IMR-90 (cell line): ENCODE measurements around the gene TENM4. TPM values are rescaled to one million over a fixed set of nuclear protein-coding genes. Genes with fewer than 3 reads are reported as not detected.

Source experiments
- ATAC-seq: fragments of 200-7000 bp; cut with Tn5 transposase; 2 replicates; pipeline ENCODE4 v1.9.1; 2020; ENCODE audit warnings: low read depth, mild to moderate bottlenecking, moderate library complexity
- BruUV-seq: library from RNA; stranded (reverse); fragments of 400-500 nt; replicated peaks from 2 replicates; lab custom pipeline; 2021; lab: Mats Ljungman, UMichigan
- CTCF ChIA-PET: fragments of 300-600 bp; formaldehyde crosslinking; extraction: SDS; loops from one replicate; lab custom pipeline; 2021; ENCODE audit warnings: antibody characterized with exemption; lab: Yijun Ruan, JAX
- POLR2A ChIA-PET: fragments of 300-600 bp; sonication (Branson Sonifier 250); formaldehyde crosslinking; loops from one replicate; lab custom pipeline; 2022; ENCODE audit warnings: antibody characterized with exemption; ENCODE audit not compliant: unreplicated experiment; lab: Charles Lee
- DNase-seq: peaks from one replicate; pipeline ENCODE4 v3.0.0; 2013
- H2AFZ ChIP-seq: replicated peaks from 2 replicates; pipeline ENCODE3; 2013; ENCODE audit warnings: low read length, mild to moderate bottlenecking; ENCODE audit not compliant: poor library complexity
- H2AK5ac ChIP-seq: 2 replicates; pipeline ENCODE4 v1.6.1; 2013; ENCODE audit warnings: low read depth, low read length, inconsistent platforms
- H2AK9ac ChIP-seq: replicated peaks from 2 replicates; pipeline ENCODE3; 2013; ENCODE audit warnings: mild to moderate bottlenecking, low read depth, low read length, moderate library complexity; ENCODE audit not compliant: poor library complexity
- H2BK120ac ChIP-seq: 2 replicates; pipeline ENCODE4 v1.6.1; 2013; ENCODE audit warnings: low read depth, low read length, inconsistent platforms
- H2BK15ac ChIP-seq: 3 replicates; pipeline ENCODE4 v1.6.1; 2013; ENCODE audit warnings: low read depth, low read length, inconsistent platforms
- H2BK20ac ChIP-seq: 2 replicates; pipeline ENCODE4 v1.6.1; 2013; ENCODE audit warnings: low read depth, mild to moderate bottlenecking, inconsistent platforms, low read length, moderate library complexity
- H2BK5ac ChIP-seq: 2 replicates; pipeline ENCODE4 v1.6.1; 2013; ENCODE audit warnings: mild to moderate bottlenecking, low read depth, low read length, inconsistent platforms; ENCODE audit not compliant: poor library complexity, severe bottlenecking
- H3K14ac ChIP-seq: replicated peaks from 2 replicates; pipeline ENCODE4 v1.6.1; 2013; ENCODE audit warnings: low read depth, low read length, inconsistent platforms
- H3K18ac ChIP-seq: 2 replicates; pipeline ENCODE4 v1.6.1; 2013; ENCODE audit warnings: low read depth, low read length, control low read depth
- H3K23ac ChIP-seq: 2 replicates; pipeline ENCODE4 v1.6.1; 2013; ENCODE audit warnings: low read depth, low read length, inconsistent platforms
- H3K27ac ChIP-seq: 2 replicates; pipeline ENCODE4 v1.5.1; 2013; ENCODE audit warnings: mild to moderate bottlenecking, control low read depth, low read length; ENCODE audit not compliant: insufficient read depth
- H3K27me3 ChIP-seq: 2 replicates; pipeline ENCODE4 v1.6.1; 2013; ENCODE audit warnings: low read length; ENCODE audit not compliant: control insufficient read depth, insufficient read depth
- H3K36me3 ChIP-seq: 2 replicates; pipeline ENCODE4 v1.6.1; 2013; ENCODE audit warnings: low read length, mixed read lengths; ENCODE audit not compliant: control insufficient read depth, insufficient read depth
- H3K4ac ChIP-seq: 2 replicates; pipeline ENCODE4 v1.6.1; 2013; ENCODE audit warnings: low read depth, low read length, inconsistent platforms
- H3K4me1 ChIP-seq: 2 replicates; pipeline ENCODE4 v1.6.1; 2013; ENCODE audit warnings: low read length, mixed read lengths; ENCODE audit not compliant: control insufficient read depth, insufficient read depth
- H3K4me2 ChIP-seq: 2 replicates; pipeline ENCODE4 v1.6.1; 2013; ENCODE audit warnings: low read depth, mild to moderate bottlenecking, control low read depth, low read length, moderate library complexity
- H3K4me3 ChIP-seq: 2 replicates; pipeline ENCODE4 v1.5.1; 2013; ENCODE audit warnings: low read depth, mild to moderate bottlenecking, control low read depth, low read length, moderate library complexity; ENCODE audit not compliant: insufficient read depth
- H3K56ac ChIP-seq: 2 replicates; pipeline ENCODE4 v1.6.1; 2013; ENCODE audit warnings: low read length, inconsistent platforms; ENCODE audit not compliant: insufficient read depth; ENCODE audit errors: extremely low read depth
- H3K79me1 ChIP-seq, 2 experiments: 2 replicates each; pipeline ENCODE4 v1.6.1; 2013; ENCODE audit warnings: low read length in 2 of 2, inconsistent platforms in 1 of 2, low read depth in 1 of 2
- H3K9ac ChIP-seq: 2 replicates; pipeline ENCODE4 v1.6.1; 2013; ENCODE audit warnings: low read depth, low read length, control low read depth
- H3K9me1 ChIP-seq: 2 replicates; pipeline ENCODE4 v1.6.1; 2013; ENCODE audit warnings: low read length, inconsistent platforms; ENCODE audit not compliant: insufficient read depth
- H3K9me3 ChIP-seq: 2 replicates; pipeline ENCODE4 v1.6.1; 2013; ENCODE audit warnings: low read length; ENCODE audit not compliant: control insufficient read depth, insufficient read depth
- H4K20me1 ChIP-seq: 2 replicates; pipeline ENCODE4 v1.6.1; 2013; ENCODE audit warnings: low read length, inconsistent platforms; ENCODE audit not compliant: insufficient read depth
- H4K5ac ChIP-seq: 2 replicates; pipeline ENCODE4 v1.6.1; 2013; ENCODE audit warnings: mild to moderate bottlenecking, low read depth, low read length, control low read depth
- H4K8ac ChIP-seq, 2 experiments: 2 replicates each; pipeline ENCODE4 v1.6.1; 2013; ENCODE audit warnings: low read depth in 2 of 2, low read length in 2 of 2, control low read depth in 1 of 2, inconsistent platforms in 1 of 2
- H4K91ac ChIP-seq: 2 replicates; pipeline ENCODE4 v1.6.1; 2013; ENCODE audit warnings: low read depth, low read length, inconsistent platforms; ENCODE audit not compliant: insufficient read depth
- BHLHE40 ChIP-seq: fragments of 150-350 bp; IDR thresholded peaks from 2 replicates; pipeline ENCODE4 v1.6.1; 2016; ENCODE audit warnings: mild to moderate bottlenecking, low read depth, low read length
- CTCF ChIP-seq: conservative IDR thresholded peaks from 2 replicates; pipeline ENCODE4 v1.5.1; 2012; ENCODE audit warnings: mild to moderate bottlenecking, low read depth, low read length, improper control_type of control experiment
- MAZ ChIP-seq: IDR thresholded peaks from 2 replicates; pipeline ENCODE4 v1.6.1; 2012; ENCODE audit warnings: low read depth, mild to moderate bottlenecking, low read length, improper control_type of control experiment, moderate library complexity, borderline replicate concordance
- POLR2A ChIP-seq: IDR thresholded peaks from 2 replicates; pipeline ENCODE4 v1.6.1; 2012; ENCODE audit warnings: mild to moderate bottlenecking, low read depth, low read length
- RAD21 ChIP-seq: IDR thresholded peaks from 2 replicates; pipeline ENCODE4 v1.6.1; 2012; ENCODE audit warnings: low read length, improper control_type of control experiment
- RCOR1 ChIP-seq: IDR thresholded peaks from 2 replicates; pipeline ENCODE4 v1.6.1; 2012; ENCODE audit warnings: mild to moderate bottlenecking, low read length, improper control_type of control experiment; ENCODE audit not compliant: insufficient replicate concordance
- RFX5 ChIP-seq: IDR thresholded peaks from 2 replicates; pipeline ENCODE4 v1.8.0; 2012; ENCODE audit warnings: low read depth, mild to moderate bottlenecking, low read length, moderate library complexity
- SMC3 ChIP-seq: fragments of 150-350 bp; IDR thresholded peaks from 2 replicates; pipeline ENCODE4 v1.6.1; 2016; ENCODE audit warnings: low read depth, mild to moderate bottlenecking, antibody characterized with exemption, low read length, moderate library complexity
- WGBS, 2 experiments: methylation state at CpG; one replicate each; pipeline versions ENCODE4 v1.1.5 to v1.1.7; 2013; ENCODE audit warnings: missing lambda C conversion rate in 2 of 2; ENCODE audit not compliant: insufficient read length in 1 of 2; ENCODE audit errors: extremely low coverage in 2 of 2; 5-methylcytosine and 5-hydroxymethylcytosine counted together
- dilution Hi-C: fragments of 300-500 bp; cut with HindIII; formaldehyde crosslinking; loops from one replicate; pipeline ENCODE4 v1.14.3; 2018; ENCODE audit warnings: low sequenced_read_pairs; ENCODE audit not compliant: unreplicated experiment
- in situ Hi-C: fragments of 300-500 bp; cut with MboI; formaldehyde crosslinking; loops from 3 replicates; pipeline ENCODE4 v1.14.3; 2019; ENCODE audit warnings: low sequenced_read_pairs, inconsistent platforms, mixed read lengths
- intact Hi-C: fragments of 100-400 bp; cut with micrococcal nuclease; formaldehyde crosslinking; loops from 2 replicates; pipeline ENCODE4 v1.10.0; 2022
- polyA plus RNA-seq, 3 experiments: library from polyadenylated mRNA; depleted of rRNA; stranded (reverse); fragments of >200 nt; gene quantifications; 2 replicates each; pipeline ENCODE4 v1.2.3, GENCODE V29; 2012; ENCODE audit warnings: low replicate concordance in 1 of 3
- total RNA-seq: library from RNA; depleted of rRNA; stranded (reverse); fragments of >200 nt; gene quantifications from 2 replicates; pipeline ENCODE4 v1.2.3, GENCODE V29; 2012
- TF ChIP-seq, protein P1 (sequence below): fragments of 150-350 bp; IDR thresholded peaks from 2 replicates; pipeline ENCODE4 v1.6.1; 2017; ENCODE audit warnings: mild to moderate bottlenecking, antibody characterized with exemption, low read length, low read depth

The TENM4 gene
- total and polyA plus RNA-seq, 2 of the 4 experiments (the other 2 are of a cell fraction): 7.4 to 9.0 TPM

- peaks cover 5% of the 10 kb centered on the region for H3K9me3 ChIP-seq
- no peak overlapping the region for H4K91ac ChIP-seq
- H2BK20ac ChIP-seq: no peak overlapping the region
- no peak overlapping the region for H3K18ac ChIP-seq
- H3K9me1 ChIP-seq: no peaks in the 10 kb centered on the region; the same call in 1 of the 2 replicates
- H4K5ac ChIP-seq: no peak overlapping the region
- H2AFZ ChIP-seq: no peak overlapping the region
- no peak overlapping the region for H2AK9ac ChIP-seq
- no peak overlapping the region for H3K14ac ChIP-seq
- H3K36me3 ChIP-seq: no peaks in the 10 kb centered on the region
- TF ChIP-seq, protein P1, sequence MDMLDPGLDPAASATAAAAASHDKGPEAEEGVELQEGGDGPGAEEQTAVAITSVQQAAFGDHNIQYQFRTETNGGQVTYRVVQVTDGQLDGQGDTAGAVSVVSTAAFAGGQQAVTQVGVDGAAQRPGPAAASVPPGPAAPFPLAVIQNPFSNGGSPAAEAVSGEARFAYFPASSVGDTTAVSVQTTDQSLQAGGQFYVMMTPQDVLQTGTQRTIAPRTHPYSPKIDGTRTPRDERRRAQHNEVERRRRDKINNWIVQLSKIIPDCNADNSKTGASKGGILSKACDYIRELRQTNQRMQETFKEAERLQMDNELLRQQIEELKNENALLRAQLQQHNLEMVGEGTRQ: no peak
- TF ChIP-seq CTCF: no peak
- TF ChIP-seq RCOR1: no peak
- TF ChIP-seq BHLHE40: no peak
- TF ChIP-seq RAD21: no peak
- no peak for TF ChIP-seq POLR2A
- no peak for TF ChIP-seq MAZ
- no peak for TF ChIP-seq RFX5
- TF ChIP-seq SMC3: no peak
- H3K56ac ChIP-seq: no peak overlapping the region
- no peak overlapping the region for H2BK5ac ChIP-seq
- 0 out of 2 replicates have a peak, but pooled peaks cover 5% of the 10 kb centered on the region for H4K20me1 ChIP-seq
- BruUV-seq: no TSS peak
- H3K27me3 ChIP-seq: no peaks in the 10 kb centered on the region
- H3K27ac ChIP-seq: no peak overlapping the region
- H3K4me2 ChIP-seq: no peak overlapping the region
- intact Hi-C loops (no loop called here), in situ Hi-C loops (no loop called here), dilution Hi-C loops (no loop called here)
- WGBS, 2 experiments: 71% methylated on average over 1 of the region's 3 CpGs; no CpG with 5 or more reads in 1 of the 2 experiments
- POLR2A ChIA-PET: no interaction called here
- DNase-seq (no peak), ATAC-seq (no peak)
- H4K8ac ChIP-seq: no peak overlapping the region
- H2AK5ac ChIP-seq: no peak overlapping the region
- peaks cover 3 to 8% of the 10 kb centered on the region in 2 experiments; a peak in 2 of 4 replicates for H3K79me1 ChIP-seq
- H3K23ac ChIP-seq: no peak overlapping the region
- H2BK15ac ChIP-seq: no peak overlapping the region
- H3K4me1 ChIP-seq: no peaks in the 10 kb centered on the region
- no peak overlapping the region for H3K4ac ChIP-seq
- H3K9ac ChIP-seq: no peak overlapping the region
- no peak overlapping the region for H3K4me3 ChIP-seq
- CTCF ChIA-PET: interaction anchor here (1.0 kb wide), 1 partner anchor 21 kb away, joined by 4 read pairs; no protein-coding TSS in a partner anchor
- no peak overlapping the region for H2BK120ac ChIP-seq
Measured at GRCh38 chr11:79375818-79376550, 64.8 kb downstream of the TENM4 start.
